Measurements from ENCODE around the gene UVSSA.

The UVSSA gene

GRCh38 chr4:1398681-1399507, 51.9 kb downstream of the UVSSA start:
- no peak for TF ChIP-seq CTCF (conservative IDR thresholded peaks at IDR 0.05; ENCODE audit: low read depth, low read length)
- H3K4me1 ChIP-seq (ENCODE audit: low read depth, poor library complexity, severe bottlenecking) = no peaks in the 10 kb centered on the region
- no peak overlapping the region for H2AFZ ChIP-seq (ENCODE audit: low read depth)
- H3K27me3 ChIP-seq (ENCODE audit: insufficient read depth, low read depth) = no peaks in the 10 kb centered on the region; the same call in 1 of the 2 replicates
- no peak overlapping the region for H3K27ac ChIP-seq
- no peak overlapping the region for H3K9ac ChIP-seq
- no peak overlapping the region for H3K4me2 ChIP-seq
- H3K36me3 ChIP-seq (ENCODE audit: insufficient read depth) = no peaks in the 10 kb centered on the region
- H3K79me2 ChIP-seq (ENCODE audit: insufficient read depth, low read depth) = no peaks in the 10 kb centered on the region
- no peaks in the 10 kb centered on the region for H4K20me1 ChIP-seq (ENCODE audit: insufficient read depth)
- no peak overlapping the region for H3K4me3 ChIP-seq (IDR thresholded peaks at IDR 0.05; ENCODE audit: insufficient read depth, low read depth, low read length)

GRCh38 chr4:1399508-1400190, 52.6 kb downstream of the UVSSA start:
- no peak overlapping the region for H3K27ac ChIP-seq
- H3K36me3 ChIP-seq (ENCODE audit: insufficient read depth) = no peaks in the 10 kb centered on the region
- no peaks in the 10 kb centered on the region; the same call in 1 of the 2 replicates for H3K27me3 ChIP-seq (ENCODE audit: insufficient read depth, low read depth)
- no peak overlapping the region for H3K4me3 ChIP-seq (IDR thresholded peaks at IDR 0.05; ENCODE audit: insufficient read depth, low read depth, low read length)
- no peaks in the 10 kb centered on the region for H3K4me1 ChIP-seq (ENCODE audit: low read depth, poor library complexity, severe bottlenecking)
- no peaks in the 10 kb centered on the region for H4K20me1 ChIP-seq (ENCODE audit: insufficient read depth)
- H3K79me2 ChIP-seq (ENCODE audit: insufficient read depth, low read depth) = no peaks in the 10 kb centered on the region
- TF ChIP-seq CTCF (conservative IDR thresholded peaks at IDR 0.05; ENCODE audit: low read depth, low read length) = no peak
- H2AFZ ChIP-seq (ENCODE audit: low read depth) = no peak overlapping the region
- H3K9ac ChIP-seq = no peak overlapping the region
- H3K4me2 ChIP-seq = no peak overlapping the region

GRCh38 chr4:1400191-1400805, 53.3 kb downstream of the UVSSA start:
- no peak for TF ChIP-seq CTCF (conservative IDR thresholded peaks at IDR 0.05; ENCODE audit: low read depth, low read length)
- Histone ChIP-seq H3K36me3 (ENCODE audit: insufficient read depth) (no peaks in the 10 kb centered on the region), H2AFZ (ENCODE audit: low read depth) (no peak overlapping the region), H3K4me2 (no peak overlapping the region), H3K27me3 (ENCODE audit: insufficient read depth, low read depth) (no peaks in the 10 kb centered on the region; the same call in 1 of the 2 replicates), H3K27ac (no peak overlapping the region), H3K79me2 (ENCODE audit: insufficient read depth, low read depth) (no peaks in the 10 kb centered on the region), H4K20me1 (ENCODE audit: insufficient read depth) (no peaks in the 10 kb centered on the region), H3K9ac (no peak overlapping the region), H3K4me1 (ENCODE audit: low read depth, poor library complexity, severe bottlenecking) (no peaks in the 10 kb centered on the region), H3K4me3 (IDR thresholded peaks at IDR 0.05; ENCODE audit: insufficient read depth, low read depth, low read length) (no peak overlapping the region)

GRCh38 chr4:1400831-1401408, 53.9 kb downstream of the UVSSA start:
- no peak overlapping the region for H3K27ac ChIP-seq
- H3K4me2 ChIP-seq = no peak overlapping the region
- no peak overlapping the region for H3K4me3 ChIP-seq (IDR thresholded peaks at IDR 0.05; ENCODE audit: insufficient read depth, low read depth, low read length)
- H2AFZ ChIP-seq (ENCODE audit: low read depth) = no peak overlapping the region
- H3K9ac ChIP-seq = no peak overlapping the region
- no peaks in the 10 kb centered on the region for H3K79me2 ChIP-seq (ENCODE audit: insufficient read depth, low read depth)
- TF ChIP-seq CTCF (conservative IDR thresholded peaks at IDR 0.05; ENCODE audit: low read depth, low read length) = no peak
- no peaks in the 10 kb centered on the region; the same call in 1 of the 2 replicates for H3K27me3 ChIP-seq (ENCODE audit: insufficient read depth, low read depth)
- no peaks in the 10 kb centered on the region for H3K36me3 ChIP-seq (ENCODE audit: insufficient read depth)
- H4K20me1 ChIP-seq (ENCODE audit: insufficient read depth) = no peaks in the 10 kb centered on the region
- H3K4me1 ChIP-seq (ENCODE audit: low read depth, poor library complexity, severe bottlenecking) = no peaks in the 10 kb centered on the region

Measured in KMS-11 (cell line).